ENCODE data around the gene CAT. TPM values are rescaled to one million over a fixed set of nuclear protein-coding genes. Genes with fewer than 3 reads are reported as not detected.
A peak's percentile ranks its signal among the peaks of the same experiment; 100 is the strongest.

The CAT gene
- polyA plus RNA-seq, 3 donors = 122 to 432 (median 429) TPM

DNA sequence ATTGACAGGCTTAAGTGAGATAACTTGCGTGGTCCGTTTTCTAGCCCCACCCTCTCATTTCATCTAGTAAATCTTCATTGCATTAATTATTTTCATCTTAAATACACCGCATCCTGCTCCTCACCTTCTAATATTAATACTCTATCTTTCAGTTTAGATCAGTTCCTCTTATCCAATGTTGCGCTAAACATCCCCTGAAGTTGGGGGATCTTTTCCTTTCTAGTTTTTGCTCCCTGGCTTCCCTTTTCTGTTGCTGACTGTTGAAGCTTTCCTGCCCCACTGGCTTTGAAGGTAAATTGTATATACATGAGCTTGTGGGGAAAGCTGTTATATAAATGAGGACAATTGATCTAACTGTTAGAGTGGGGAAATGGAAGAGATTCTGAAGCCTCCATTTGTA, 7.2 kb downstream of the CAT start:
- DNase-seq = peak; percentile 21 to 48 (median 43)
- H3K27ac Mint-ChIP-seq = peak overlapping the region in 4 of 7 donors; percentile 1 to 88 (median 36)
- Histone ChIP-seq H3K9ac (ENCODE audit: insufficient read depth, low read length, poor library complexity, severe bottlenecking) (no peak overlapping the region), H3K79me2 (ENCODE audit: insufficient read depth, low read length) (peaks cover 100% of the 10 kb centered on the region), H3K4me2 (replicated peaks; ENCODE audit: extremely low read depth, low read length, poor library complexity, severe bottlenecking) (peak overlapping the region; percentile 49), H3K9me3 (replicated peaks in 1 of 2; ENCODE audit: control insufficient read depth in 1 of 2, insufficient read depth in 1 of 2, low read length in 2 of 2) (no peaks in the 10 kb centered on the region), H2AFZ (ENCODE audit: insufficient read depth, low read depth, low read length, poor library complexity, severe bottlenecking) (no peak overlapping the region), H4K20me1 (ENCODE audit: insufficient read depth, low read length) (peaks cover 96% of the 10 kb centered on the region), H3K27ac (ENCODE audit: low read depth in 1 of 2, low read length in 2 of 2) (peak overlapping the region in 1 of 2 donors; percentile 54), H3K4me3 (replicated peaks in 1 of 3; ENCODE audit: low read depth in 2 of 3, low read length in 3 of 3) (peak overlapping the region in 1 of 3 experiments; percentile 25), H3K4me1 (ENCODE audit: control insufficient read depth in 1 of 2, insufficient read depth in 2 of 2, low read length in 2 of 2) (peaks cover 92 to 100% of the 10 kb centered on the region in 2 donors), H3K36me3 (replicated peaks in 1 of 2; ENCODE audit: control insufficient read depth in 1 of 2, insufficient read depth in 2 of 2, low read length in 2 of 2) (peaks cover 7 to 11% of the 10 kb centered on the region in 2 donors), H3K27me3 (ENCODE audit: control insufficient read depth in 2 of 2, insufficient read depth in 2 of 2, low read length in 2 of 2) (no peaks in the 10 kb centered on the region)
- intact Hi-C loops (cut with micrococcal nuclease) = no loop called here
- no CpG with 5 or more reads among the region's 4 CpGs for WGBS (ENCODE audit: insufficient coverage)
- peaks cover 15 to 39% of the 10 kb centered on the region in 2 donors for H3K36me3 Mint-ChIP-seq
- H3K4me1 Mint-ChIP-seq = peaks cover 93% of the 10 kb centered on the region
- H3K4me3 Mint-ChIP-seq = peak overlapping the region in 1 of 2 donors; percentile 2
- peaks cover 0 to 4% (median 3%) of the 10 kb centered on the region in 7 donors for H3K9me3 Mint-ChIP-seq
- TF ChIP-seq, protein P1, sequence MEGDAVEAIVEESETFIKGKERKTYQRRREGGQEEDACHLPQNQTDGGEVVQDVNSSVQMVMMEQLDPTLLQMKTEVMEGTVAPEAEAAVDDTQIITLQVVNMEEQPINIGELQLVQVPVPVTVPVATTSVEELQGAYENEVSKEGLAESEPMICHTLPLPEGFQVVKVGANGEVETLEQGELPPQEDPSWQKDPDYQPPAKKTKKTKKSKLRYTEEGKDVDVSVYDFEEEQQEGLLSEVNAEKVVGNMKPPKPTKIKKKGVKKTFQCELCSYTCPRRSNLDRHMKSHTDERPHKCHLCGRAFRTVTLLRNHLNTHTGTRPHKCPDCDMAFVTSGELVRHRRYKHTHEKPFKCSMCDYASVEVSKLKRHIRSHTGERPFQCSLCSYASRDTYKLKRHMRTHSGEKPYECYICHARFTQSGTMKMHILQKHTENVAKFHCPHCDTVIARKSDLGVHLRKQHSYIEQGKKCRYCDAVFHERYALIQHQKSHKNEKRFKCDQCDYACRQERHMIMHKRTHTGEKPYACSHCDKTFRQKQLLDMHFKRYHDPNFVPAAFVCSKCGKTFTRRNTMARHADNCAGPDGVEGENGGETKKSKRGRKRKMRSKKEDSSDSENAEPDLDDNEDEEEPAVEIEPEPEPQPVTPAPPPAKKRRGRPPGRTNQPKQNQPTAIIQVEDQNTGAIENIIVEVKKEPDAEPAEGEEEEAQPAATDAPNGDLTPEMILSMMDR (IDR thresholded peaks at IDR 0.05) = no peak
- H3K27me3 Mint-ChIP-seq (ENCODE audit: low read depth in 3 of 3) = no peaks in the 10 kb centered on the region

DNA sequence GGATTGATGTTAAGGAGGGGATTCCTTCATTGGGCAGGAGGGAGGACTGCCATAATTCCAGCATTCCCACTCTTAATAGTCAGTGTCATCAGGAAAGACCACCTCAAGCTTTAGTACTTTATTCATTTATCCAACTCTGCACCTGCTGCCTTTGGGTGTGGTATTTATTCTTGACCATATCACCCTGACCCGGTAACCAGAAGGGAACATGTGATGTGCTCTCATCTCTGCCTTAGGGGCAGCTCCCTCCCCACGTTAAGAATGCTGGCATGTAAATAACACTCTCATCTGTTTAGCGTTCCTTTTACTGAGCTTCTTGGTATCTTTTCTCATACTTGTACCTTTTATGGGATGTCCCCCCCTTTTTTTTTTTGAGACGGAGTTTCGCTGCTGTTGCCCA, 7.7 kb downstream of the CAT start:
- H3K27me3 Mint-ChIP-seq (ENCODE audit: low read depth in 3 of 3) = no peaks in the 10 kb centered on the region
- Histone ChIP-seq H3K27me3 (ENCODE audit: control insufficient read depth in 2 of 2, insufficient read depth in 2 of 2, low read length in 2 of 2) (no peaks in the 10 kb centered on the region), H3K9ac (ENCODE audit: insufficient read depth, low read length, poor library complexity, severe bottlenecking) (no peak overlapping the region), H3K9me3 (replicated peaks in 1 of 2; ENCODE audit: control insufficient read depth in 1 of 2, insufficient read depth in 1 of 2, low read length in 2 of 2) (no peaks in the 10 kb centered on the region), H3K4me3 (replicated peaks in 1 of 3; ENCODE audit: low read depth in 2 of 3, low read length in 3 of 3) (peak overlapping the region in 1 of 3 experiments; percentile 25), H3K79me2 (ENCODE audit: insufficient read depth, low read length) (peaks cover 95% of the 10 kb centered on the region), H4K20me1 (ENCODE audit: insufficient read depth, low read length) (peaks cover 92% of the 10 kb centered on the region), H3K27ac (ENCODE audit: low read depth in 1 of 2, low read length in 2 of 2) (peak overlapping the region in 1 of 2 donors; percentile 54), H3K36me3 (replicated peaks in 1 of 2; ENCODE audit: control insufficient read depth in 1 of 2, insufficient read depth in 2 of 2, low read length in 2 of 2) (peaks cover 7 to 11% of the 10 kb centered on the region in 2 donors), H3K4me2 (replicated peaks; ENCODE audit: extremely low read depth, low read length, poor library complexity, severe bottlenecking) (peak overlapping the region; percentile 49), H2AFZ (ENCODE audit: insufficient read depth, low read depth, low read length, poor library complexity, severe bottlenecking) (no peak overlapping the region), H3K4me1 (ENCODE audit: control insufficient read depth in 1 of 2, insufficient read depth in 2 of 2, low read length in 2 of 2) (peaks cover 92 to 100% of the 10 kb centered on the region in 2 donors)
- peaks cover 93% of the 10 kb centered on the region for H3K4me1 Mint-ChIP-seq
- H3K27ac Mint-ChIP-seq = peak overlapping the region in 4 of 7 donors; percentile 1 to 88 (median 67)
- WGBS (ENCODE audit: insufficient coverage) = 62% methylated on average over 3 of the region's 5 CpGs
- TF ChIP-seq, protein P1 (IDR thresholded peaks at IDR 0.05) = no peak
- H3K36me3 Mint-ChIP-seq = peaks cover 15 to 39% of the 10 kb centered on the region in 2 donors
- intact Hi-C loops (cut with micrococcal nuclease) = no loop called here
- no peak overlapping the region for H3K4me3 Mint-ChIP-seq
- H3K9me3 Mint-ChIP-seq = peaks cover 0 to 4% (median 3%) of the 10 kb centered on the region in 7 donors
- DNase-seq = no peak
